CD4-positive, alpha-beta T cell (primary cell): ENCODE results near the gene GPR162. TPM values are rescaled to one million over a fixed set of nuclear protein-coding genes. Genes with fewer than 3 reads are reported as not detected.
A peak's percentile ranks its signal among the peaks of the same experiment; 100 is the strongest.

ENCODE experiments used
- ATAC-seq: fragments of 200-7000 bp; cut with Tn5 transposase; one replicate; pipeline ENCODE4 v1.10.0; 2022; ENCODE audit warnings: mild to moderate bottlenecking; ENCODE audit not compliant: poor library complexity
- CTCF ChIA-PET: fragments of 350-600 bp; sonication (Branson Sonifier 250); formaldehyde crosslinking; loops from one replicate; lab custom pipeline; 2021; ENCODE audit warnings: antibody characterized with exemption, inconsistent platforms; lab: Charles Lee
- POLR2A ChIA-PET: fragments of 350-600 bp; sonication (Branson Sonifier 250); formaldehyde crosslinking; loops from one replicate; lab custom pipeline; 2021; ENCODE audit warnings: antibody characterized with exemption, inconsistent platforms; lab: Charles Lee
- DNase-seq, 14 experiments: peaks; one replicate each; pipeline ENCODE4 v3.0.0-alpha.2; 2013 to 2020; ENCODE audit warnings: mixed read lengths in 2 of 14
- H3K27ac ChIP-seq, 2 donors: one replicate each; pipeline versions ENCODE4 v1.5.1 to v1.7.0; 2013; ENCODE audit warnings: low read length in 2 of 2, low read depth in 1 of 2, mild to moderate bottlenecking in 1 of 2
- H3K27me3 ChIP-seq, 2 experiments: 1 replicate in 1 of 2; 2 replicates in 1 of 2; pipeline versions ENCODE4 v1.6.1 to v1.7.0; 2013; ENCODE audit warnings: low read length in 2 of 2, control low read depth in 1 of 2, mild to moderate bottlenecking in 1 of 2, moderate library complexity in 1 of 2; ENCODE audit not compliant: insufficient read depth in 2 of 2, control insufficient read depth in 1 of 2
- H3K36me3 ChIP-seq: one replicate; pipeline ENCODE4 v1.6.1; 2013; ENCODE audit warnings: low read length, control low read depth; ENCODE audit not compliant: insufficient read depth
- H3K4me1 ChIP-seq: one replicate; pipeline ENCODE4 v1.6.1; 2013; ENCODE audit warnings: low read length, control low read depth; ENCODE audit not compliant: insufficient read depth
- H3K4me3 ChIP-seq: one replicate; pipeline ENCODE4 v1.5.1; 2013; ENCODE audit warnings: mild to moderate bottlenecking, low read length, moderate library complexity
- H3K9me3 ChIP-seq, 2 experiments: 1 replicate in 1 of 2; 2 replicates in 1 of 2; pipeline versions ENCODE4 v1.6.1 to v1.7.0; 2013; ENCODE audit warnings: low read length in 2 of 2, mild to moderate bottlenecking in 2 of 2, control low read depth in 1 of 2, moderate library complexity in 1 of 2; ENCODE audit not compliant: control insufficient read depth in 1 of 2, insufficient read depth in 1 of 2
- H3K27ac Mint-ChIP-seq: one replicate; pipeline ENCODE4 v1.8.0; 2020; ENCODE audit warnings: mixed read lengths
- H3K27me3 Mint-ChIP-seq: one replicate; pipeline ENCODE4 v1.8.0; 2021; ENCODE audit warnings: mixed read lengths
- H3K36me3 Mint-ChIP-seq: one replicate; pipeline ENCODE4 v1.8.0; 2021; ENCODE audit warnings: low read depth, mixed read lengths
- H3K4me1 Mint-ChIP-seq: one replicate; pipeline ENCODE4 v1.8.0; 2021; ENCODE audit warnings: low read depth, mixed read lengths
- H3K4me3 Mint-ChIP-seq: one replicate; pipeline ENCODE4 v1.8.0; 2020; ENCODE audit warnings: mild to moderate bottlenecking, mixed read lengths
- H3K9me3 Mint-ChIP-seq: one replicate; pipeline ENCODE4 v1.8.0; 2020; ENCODE audit warnings: mixed read lengths
- CTCF ChIP-seq: fragments of 200-600 bp; IDR thresholded peaks from one replicate; pipeline ENCODE4 v1.8.0; 2022; ENCODE audit warnings: antibody characterized with exemption, mild to moderate bottlenecking
- intact Hi-C, 2 experiments: fragments of 100-400 bp; cut with DNase I in 1 of 2; cut with micrococcal nuclease in 1 of 2; formaldehyde crosslinking; loops; one replicate each; pipeline versions ENCODE4 v1.15.1 to v1.9.0; 2023 to 2025; cut with DNase I, micrococcal nuclease
- total RNA-seq, 174 experiments: library from RNA in 2 of 174; stranded (reverse) in 2 of 174; gene quantifications; one replicate each; pipeline ENCODE4 v1.2.3 and lab custom pipeline; 2021 to 2026

Gene GPR162
- total RNA-seq, 2 experiments from 2014 or later = not detected

- Mint-ChIP-seq H3K4me3 (no peak overlapping the region), H3K9me3 (no peaks in the 10 kb centered on the region), H3K27me3 (peaks cover 6% of the 10 kb centered on the region), H3K27ac (no peak overlapping the region), H3K36me3 (peaks cover 77% of the 10 kb centered on the region), H3K4me1 (peaks cover 10% of the 10 kb centered on the region)
- ChIA-PET CTCF (no interaction called here), POLR2A (interaction anchor here (1.2 to 2.4 kb wide), 3 partner anchors 12 to 64 kb away, joined by 3 to 7 read pairs (median 5); partner anchors contain the start of gene MLF2)
- ATAC-seq (no peak), DNase-seq (no peak)
- peaks cover 15% of the 10 kb centered on the region for H3K4me1 ChIP-seq
- no peak for TF ChIP-seq CTCF
- H3K27me3 ChIP-seq = no peaks in the 10 kb centered on the region
- peaks cover 68% of the 10 kb centered on the region for H3K36me3 ChIP-seq
- H3K9me3 ChIP-seq = no peaks in the 10 kb centered on the region
- H3K4me3 ChIP-seq = no peak overlapping the region
- intact Hi-C loops = no loop called here
- no peak overlapping the region for H3K27ac ChIP-seq
Observed at GRCh38 chr12:6816598-6816997, 5.0 kb upstream of the GPR162 start.

GRCh38 chr12:6817098-6817497 lies 4.5 kb upstream of the GPR162 start:
- ATAC-seq (no peak), DNase-seq (no peak)
- Mint-ChIP-seq H3K9me3 (no peaks in the 10 kb centered on the region), H3K36me3 (peaks cover 77% of the 10 kb centered on the region), H3K4me3 (no peak overlapping the region), H3K27ac (no peak overlapping the region), H3K27me3 (peaks cover 6% of the 10 kb centered on the region), H3K4me1 (peaks cover 10% of the 10 kb centered on the region)
- intact Hi-C loops = no loop called here
- ChIA-PET CTCF (no interaction called here), POLR2A (interaction anchor here (1.2 to 1.5 kb wide), 2 partner anchors 12 to 26 kb away, joined by 3 to 5 read pairs; no protein-coding TSS in a partner anchor)
- Histone ChIP-seq H3K27ac (no peak overlapping the region), H3K9me3 (no peaks in the 10 kb centered on the region), H3K27me3 (peaks cover 0 to 4% of the 10 kb centered on the region in 2 experiments), H3K4me1 (peaks cover 20% of the 10 kb centered on the region), H3K36me3 (peaks cover 65% of the 10 kb centered on the region), H3K4me3 (no peak overlapping the region)
- no peak for TF ChIP-seq CTCF

GRCh38 chr12:6817662-6818157 lies 3.9 kb upstream of the GPR162 start:
- ATAC-seq (no peak), DNase-seq (peak in 1 of 14 experiments; percentile 1)
- no peaks in the 10 kb centered on the region for H3K9me3 ChIP-seq
- peaks cover 10% of the 10 kb centered on the region for H3K4me1 Mint-ChIP-seq
- H3K36me3 Mint-ChIP-seq = peaks cover 77% of the 10 kb centered on the region
- peaks cover 65% of the 10 kb centered on the region for H3K36me3 ChIP-seq
- POLR2A ChIA-PET = no interaction called here
- H3K4me3 ChIP-seq = no peak overlapping the region
- H3K4me1 ChIP-seq = peaks cover 19% of the 10 kb centered on the region
- peak overlapping the region; percentile 1 for H3K27ac Mint-ChIP-seq
- CTCF ChIA-PET = no interaction called here
- peaks cover 0 to 5% of the 10 kb centered on the region in 2 experiments for H3K27me3 ChIP-seq
- no peak overlapping the region for H3K4me3 Mint-ChIP-seq
- peaks cover 7% of the 10 kb centered on the region for H3K27me3 Mint-ChIP-seq
- no peaks in the 10 kb centered on the region for H3K9me3 Mint-ChIP-seq
- intact Hi-C loops = no loop called here
- no peak for TF ChIP-seq CTCF
- no peak overlapping the region for H3K27ac ChIP-seq
